ENCODE data around the gene ANXA8.
A peak's percentile ranks its signal among the peaks of the same experiment; 100 is the strongest.
"Not testable (repeated sequence)": the region's sequence is repeated elsewhere in the genome, so short reads cannot be mapped to it uniquely, and the experiment has no call there.

Gene ANXA8

DNA sequence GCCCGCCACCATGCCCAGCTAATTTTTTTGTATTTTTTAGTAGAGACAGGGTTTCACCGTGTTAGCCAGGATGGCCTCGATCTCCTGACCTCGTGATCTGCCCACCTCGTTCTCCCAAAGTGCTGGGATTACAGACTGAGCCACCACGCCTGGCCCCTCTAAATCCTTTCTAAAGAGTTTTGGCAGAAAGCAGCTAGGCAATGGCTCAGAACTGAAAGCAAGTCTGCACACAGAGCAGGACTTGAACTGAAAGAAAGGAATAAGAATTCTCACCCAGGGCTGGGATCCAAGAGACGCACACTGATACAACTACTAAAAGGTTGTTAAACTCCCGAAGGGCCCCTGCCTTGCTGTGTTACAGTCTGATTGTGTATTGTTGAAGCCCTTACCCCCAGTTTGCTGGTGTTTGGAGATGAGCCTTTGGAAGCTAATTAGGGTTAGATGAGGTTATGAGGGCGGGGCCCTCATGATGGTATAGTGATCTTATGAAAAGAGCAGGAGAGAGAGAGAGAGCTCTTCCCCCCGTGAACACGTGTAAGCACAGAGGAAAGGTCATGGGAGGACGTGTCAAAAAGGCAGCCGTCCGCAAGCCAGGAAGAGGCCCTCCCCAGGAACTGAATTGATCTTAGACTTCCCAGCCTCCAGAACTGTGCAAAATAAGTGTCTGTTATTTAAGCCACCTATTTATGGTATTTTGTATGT, 18.5 kb downstream of the ANXA8 start:
- not testable (repeated sequence) for H3K4me3 ChIP-seq (ENCODE audit: low read depth, low read length)

DNA sequence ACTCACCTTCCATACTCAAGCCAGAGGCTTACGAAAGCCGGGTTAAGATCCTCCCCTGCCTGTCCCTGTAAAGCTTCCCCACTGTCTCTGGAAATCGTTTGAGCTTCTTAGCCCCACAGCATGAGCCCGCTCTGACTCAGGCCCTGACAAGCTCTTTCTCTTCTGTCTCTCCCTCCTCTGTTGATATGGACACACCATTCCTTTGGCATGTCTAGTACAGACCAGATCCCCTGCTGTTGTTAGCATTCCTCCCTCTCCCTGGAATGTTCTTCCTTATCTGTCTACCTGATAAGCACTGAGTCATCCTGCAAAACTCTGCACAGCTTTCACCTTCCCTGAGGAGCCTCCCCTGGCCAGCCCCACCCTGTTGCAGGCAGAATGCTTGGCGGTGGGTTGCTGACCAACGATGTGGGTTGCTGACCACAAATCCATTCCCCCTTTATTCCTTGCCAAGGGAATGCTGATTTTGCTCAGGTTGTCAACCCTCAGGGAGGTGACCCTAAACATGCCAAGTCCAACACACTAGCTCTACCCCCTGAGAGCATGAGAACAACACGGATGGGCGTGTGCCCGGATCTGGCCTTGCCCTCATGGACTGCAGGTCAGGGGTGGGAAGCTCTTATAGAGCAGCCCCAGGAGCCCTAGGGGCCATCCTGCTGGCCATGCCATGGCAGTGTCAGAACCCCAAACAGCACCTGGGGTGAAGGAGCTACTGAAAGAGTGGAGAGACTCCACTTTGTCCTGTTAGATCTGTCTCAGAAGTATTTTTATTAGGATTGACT, 21.1 kb downstream of the ANXA8 start:
- not testable (repeated sequence) for H3K4me3 ChIP-seq (ENCODE audit: low read depth, low read length)

DNA sequence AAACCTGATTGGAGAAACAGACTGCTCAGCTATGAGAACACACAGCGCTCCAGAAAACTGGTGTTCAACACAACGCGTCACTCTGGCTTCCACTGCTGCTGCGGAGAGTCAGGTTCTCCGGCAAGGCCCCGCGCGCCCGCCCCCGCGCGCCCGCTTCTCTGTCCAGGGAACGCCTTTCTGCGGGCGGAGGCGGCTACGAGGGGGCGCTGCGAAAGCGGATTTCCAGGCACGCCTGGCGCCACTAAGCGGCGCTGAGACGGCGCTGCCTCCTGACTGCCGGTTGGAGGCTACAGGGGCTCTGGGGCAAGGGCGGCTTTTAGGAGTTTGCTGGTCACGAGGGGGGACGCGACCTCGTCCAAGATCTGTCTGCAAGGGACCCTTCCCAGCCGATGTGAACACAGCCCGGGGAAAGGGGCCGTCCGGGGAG, 22.6 kb downstream of the ANXA8 start:
- not testable (repeated sequence) for H3K4me3 ChIP-seq (ENCODE audit: low read depth, low read length)
- TF ChIP-seq, protein P1, sequence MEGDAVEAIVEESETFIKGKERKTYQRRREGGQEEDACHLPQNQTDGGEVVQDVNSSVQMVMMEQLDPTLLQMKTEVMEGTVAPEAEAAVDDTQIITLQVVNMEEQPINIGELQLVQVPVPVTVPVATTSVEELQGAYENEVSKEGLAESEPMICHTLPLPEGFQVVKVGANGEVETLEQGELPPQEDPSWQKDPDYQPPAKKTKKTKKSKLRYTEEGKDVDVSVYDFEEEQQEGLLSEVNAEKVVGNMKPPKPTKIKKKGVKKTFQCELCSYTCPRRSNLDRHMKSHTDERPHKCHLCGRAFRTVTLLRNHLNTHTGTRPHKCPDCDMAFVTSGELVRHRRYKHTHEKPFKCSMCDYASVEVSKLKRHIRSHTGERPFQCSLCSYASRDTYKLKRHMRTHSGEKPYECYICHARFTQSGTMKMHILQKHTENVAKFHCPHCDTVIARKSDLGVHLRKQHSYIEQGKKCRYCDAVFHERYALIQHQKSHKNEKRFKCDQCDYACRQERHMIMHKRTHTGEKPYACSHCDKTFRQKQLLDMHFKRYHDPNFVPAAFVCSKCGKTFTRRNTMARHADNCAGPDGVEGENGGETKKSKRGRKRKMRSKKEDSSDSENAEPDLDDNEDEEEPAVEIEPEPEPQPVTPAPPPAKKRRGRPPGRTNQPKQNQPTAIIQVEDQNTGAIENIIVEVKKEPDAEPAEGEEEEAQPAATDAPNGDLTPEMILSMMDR (IDR thresholded peaks at IDR 0.05; ENCODE audit: low read depth, low read length): peak; percentile 16

DNA sequence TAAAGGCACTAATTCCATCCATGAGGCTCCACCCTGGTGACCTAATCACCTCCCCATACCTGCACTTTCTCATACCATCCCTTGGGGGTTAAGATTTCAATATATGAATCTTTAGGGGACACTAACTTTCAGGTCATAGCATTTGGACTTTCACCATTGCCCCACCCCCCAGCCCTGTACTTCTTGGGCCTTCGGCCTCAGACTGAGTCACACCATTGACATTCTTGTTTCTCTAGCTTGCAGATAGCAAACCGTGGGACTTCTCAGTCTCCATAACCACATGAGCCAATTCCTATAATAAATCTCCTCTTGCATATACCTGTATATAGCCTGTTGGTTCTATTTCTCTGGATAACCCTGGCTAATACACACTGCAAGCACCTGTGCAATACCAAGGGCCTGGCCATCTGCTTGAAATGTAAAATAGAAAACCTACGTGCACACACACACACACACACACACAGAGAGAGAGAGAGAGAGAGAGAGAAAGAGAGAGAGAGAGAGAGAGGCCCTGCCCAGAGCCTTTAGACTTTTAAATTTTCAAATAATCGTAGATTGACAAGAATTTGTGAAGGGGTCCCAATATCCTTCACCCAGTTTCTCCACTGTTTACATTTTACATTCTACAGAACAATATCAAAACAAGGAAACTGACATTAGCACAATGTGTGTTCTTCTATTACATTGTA, 25.3 kb downstream of the ANXA8 start:
- H3K4me3 ChIP-seq (ENCODE audit: low read depth, low read length): no peak overlapping the region
- TF ChIP-seq, protein P1 (IDR thresholded peaks at IDR 0.05; ENCODE audit: low read depth, low read length): no peak

DNA sequence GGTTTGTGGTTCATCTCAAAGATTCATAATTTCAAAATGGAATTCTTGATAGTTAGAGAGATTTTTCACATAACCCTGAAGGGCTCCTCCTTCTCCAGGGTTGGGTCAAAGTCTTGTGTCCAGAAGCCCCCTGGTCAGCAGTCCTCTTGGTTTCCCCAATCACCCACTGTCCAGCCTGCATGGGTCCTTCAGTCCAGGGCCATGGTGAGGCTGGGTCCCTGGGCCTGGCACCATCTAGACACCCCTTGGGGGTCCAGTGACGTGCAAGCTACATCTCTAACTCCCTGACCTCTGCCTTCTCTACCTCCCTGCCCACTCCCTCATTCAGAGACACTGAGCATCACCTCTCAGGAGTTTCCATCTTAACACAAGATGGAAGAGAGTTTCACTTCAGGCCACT, 26.1 kb downstream of the ANXA8 start:
- no peak overlapping the region for H3K4me3 ChIP-seq (ENCODE audit: low read depth, low read length)
- TF ChIP-seq, protein P1 (IDR thresholded peaks at IDR 0.05; ENCODE audit: low read depth, low read length): no peak

DNA sequence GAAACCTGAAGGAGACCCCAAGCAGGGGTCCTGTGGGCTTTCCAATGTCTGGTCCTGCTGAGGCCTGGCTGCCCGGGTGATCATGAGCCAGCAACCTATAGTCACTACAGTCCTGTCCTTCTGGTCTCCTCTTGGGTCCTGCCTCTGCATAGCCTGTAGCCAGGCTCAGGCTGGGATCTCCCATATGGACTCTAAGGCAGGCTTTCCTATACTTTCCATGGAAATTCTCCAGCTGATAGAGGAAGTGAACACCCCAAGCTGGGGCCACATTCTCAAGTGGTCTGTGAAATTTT, 26.4 kb downstream of the ANXA8 start:
- TF ChIP-seq, protein P1 (IDR thresholded peaks at IDR 0.05; ENCODE audit: low read depth, low read length): no peak
- no peak overlapping the region for H3K4me3 ChIP-seq (ENCODE audit: low read depth, low read length)

DNA sequence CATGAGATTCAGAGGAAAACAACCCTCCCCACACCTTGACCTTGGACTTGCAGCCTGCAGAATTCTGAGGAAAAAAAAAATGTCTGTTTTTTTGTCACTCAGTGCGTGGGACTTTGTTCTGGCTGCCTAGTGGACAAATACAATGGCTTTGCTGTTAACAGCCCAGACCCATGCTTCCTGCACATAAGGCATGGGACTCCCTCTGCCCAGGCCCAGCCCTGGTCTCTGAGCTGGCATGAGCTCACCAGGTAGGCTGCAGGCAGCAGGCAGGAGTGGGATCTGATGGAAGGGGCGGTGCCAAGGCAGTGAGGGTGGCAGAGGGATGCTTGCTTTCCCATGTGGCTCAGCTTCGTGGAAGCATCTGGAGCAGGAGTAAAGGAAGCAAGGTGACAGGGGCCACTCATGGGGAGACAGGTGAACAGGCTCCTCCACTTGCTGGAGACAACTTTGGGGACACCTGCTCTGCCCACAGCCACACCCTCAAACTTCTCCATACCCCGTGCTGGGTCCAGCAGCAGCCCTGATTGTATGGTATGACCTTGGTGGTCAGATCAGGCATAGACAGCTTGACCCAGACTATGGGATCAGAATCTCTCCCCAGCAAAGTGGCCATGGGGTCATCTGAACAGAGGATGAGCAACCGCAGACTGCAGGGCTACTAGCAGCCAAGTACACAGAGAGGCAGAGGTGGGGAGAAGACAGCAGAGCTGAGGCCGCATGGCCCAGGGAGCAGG, 27.0 kb downstream of the ANXA8 start:
- no peak overlapping the region for H3K4me3 ChIP-seq (ENCODE audit: low read depth, low read length)
- TF ChIP-seq, protein P1 (IDR thresholded peaks at IDR 0.05; ENCODE audit: low read depth, low read length): no peak

All from WI38 (cell line).